GM12878 (cell line): Measurements from ENCODE around the gene POP7. TPM values are rescaled to one million over a fixed set of nuclear protein-coding genes. Genes with fewer than 3 reads are reported as not detected.

Experiments used
- CBX3 ChIP-seq: fragments of 200-600 bp; sonication (generic); IDR thresholded peaks from 2 replicates; pipeline ENCODE4 v1.6.1; 2016; ENCODE audit warnings: low read depth, borderline replicate concordance
- CEBPB ChIP-seq, 2 experiments: fragments of 150-350 bp in 1 of 2; IDR thresholded peaks; 2 replicates each; pipeline ENCODE4 v1.6.1; 2012 to 2014; ENCODE audit warnings: low read depth in 2 of 2, low read length in 2 of 2, borderline replicate concordance in 1 of 2, inconsistent platforms in 1 of 2
- CHD1 ChIP-seq: IDR thresholded peaks from 2 replicates; pipeline ENCODE4 v1.6.1; 2012; ENCODE audit warnings: low read depth, low read length, improper control_type of control experiment
- EZH2 ChIP-seq: IDR thresholded peaks from 2 replicates; pipeline ENCODE4 v1.6.1; 2012; ENCODE audit warnings: low read depth, mild to moderate bottlenecking, control low read depth, inconsistent platforms, low read length, borderline replicate concordance; ENCODE audit not compliant: control insufficient read depth
- HDAC6 ChIP-seq: fragments of 200-600 bp; sonication (generic); IDR thresholded peaks from one replicate; pipeline ENCODE4 v1.8.0; 2017; ENCODE audit warnings: antibody characterized with exemption; ENCODE audit not compliant: unreplicated experiment
- IRF4 ChIP-seq: IDR thresholded peaks from 2 replicates; pipeline ENCODE4 v1.6.1; 2011; ENCODE audit warnings: low read depth, low read length
- IRF5 ChIP-seq: fragments of 450-650 bp; IDR thresholded peaks from 2 replicates; pipeline ENCODE4 v1.6.1; 2017; ENCODE audit warnings: borderline replicate concordance
- MLLT1 ChIP-seq: fragments of 450-650 bp; IDR thresholded peaks from 2 replicates; pipeline ENCODE4 v1.6.1; 2016; ENCODE audit warnings: mild to moderate bottlenecking
- MTA3 ChIP-seq: IDR thresholded peaks from 2 replicates; pipeline ENCODE4 v1.6.1; 2012; ENCODE audit warnings: low read length, inconsistent platforms, borderline replicate concordance
- NFXL1 ChIP-seq: fragments of 450-650 bp; IDR thresholded peaks from 2 replicates; pipeline ENCODE4 v1.6.1; 2017; ENCODE audit warnings: antibody characterized with exemption, mild to moderate bottlenecking, borderline replicate concordance
- POLR2AphosphoS2 ChIP-seq: IDR thresholded peaks from 2 replicates; pipeline ENCODE4 v1.6.1; 2011; ENCODE audit warnings: low read depth, mild to moderate bottlenecking, low read length, improper control_type of control experiment, moderate library complexity
- RELB ChIP-seq: fragments of 450-650 bp; IDR thresholded peaks from 2 replicates; pipeline ENCODE4 v1.6.1; 2017; ENCODE audit warnings: low read depth, mild to moderate bottlenecking, moderate library complexity
- RUNX3 ChIP-seq: IDR thresholded peaks from 2 replicates; pipeline ENCODE4 v1.6.1; 2012; ENCODE audit warnings: low read length, inconsistent platforms
- SMAD1 ChIP-seq: fragments of 450-650 bp; IDR thresholded peaks from 2 replicates; pipeline ENCODE4 v1.6.1; 2018; ENCODE audit warnings: mild to moderate bottlenecking, low read depth; ENCODE audit not compliant: partially characterized antibody
- TAF1 ChIP-seq: IDR thresholded peaks from 2 replicates; pipeline ENCODE4 v1.6.1; 2011; ENCODE audit warnings: mild to moderate bottlenecking, low read depth, low read length, borderline replicate concordance
- USF1 ChIP-seq: IDR thresholded peaks from 2 replicates; pipeline ENCODE4 v1.6.1; 2011; ENCODE audit warnings: borderline replicate concordance, low read depth, mild to moderate bottlenecking, moderate library complexity, mixed read lengths, low read length; ENCODE audit not compliant: insufficient read depth; ENCODE audit errors: extremely low read length
- USF2 ChIP-seq: IDR thresholded peaks from 2 replicates; pipeline ENCODE4 v1.6.1; 2011; ENCODE audit warnings: low read depth, low read length, improper control_type of control experiment, borderline replicate concordance
- ZNF384 ChIP-seq: IDR thresholded peaks from 2 replicates; pipeline ENCODE4 v1.6.1; 2012; ENCODE audit warnings: low read depth, mild to moderate bottlenecking, low read length, improper control_type of control experiment, borderline replicate concordance
- ZNF687 ChIP-seq: fragments of 450-650 bp; IDR thresholded peaks from 2 replicates; pipeline ENCODE4 v1.6.1; 2017; ENCODE audit warnings: mild to moderate bottlenecking, moderate library complexity
- ZZZ3 ChIP-seq: IDR thresholded peaks from 2 replicates; pipeline ENCODE4 v1.6.1; 2011; ENCODE audit warnings: low read depth; ENCODE audit not compliant: control insufficient read depth, insufficient read length
- polyA plus RNA-seq, 11 experiments: library from polyadenylated mRNA; depleted of rRNA in 4 of 11; unstranded in 6 of 11; stranded (reverse) in 5 of 11; fragments of >200 nt; fragmentation: Nextera tagmentation in 4 of 11; fragmentation: Illumina TruSeq in 1 of 11; extraction: Ambion mirVana in 4 of 11; extraction: Trizol in 1 of 11; gene quantifications; 1 replicate in 1 of 11; 2 replicates in 10 of 11; pipeline versions ENCODE4 v1.2.1 to v1.2.3, GENCODE V29; 2011 to 2016; ENCODE audit warnings: inconsistent platforms in 2 of 11, missing spikeins in 2 of 11, low read depth in 1 of 11
- total RNA-seq, 4 experiments: library from RNA; depleted of rRNA in 3 of 4; stranded (reverse); fragments of >200 nt in 3 of 4; fragmentation: Illumina TruSeq in 1 of 4; extraction: Trizol in 1 of 4; gene quantifications; 2 replicates each; pipeline versions ENCODE4 v1.2.1 to v1.2.3, GENCODE V29; 2013 to 2021

POP7 gene
- total and polyA plus RNA-seq, 10 of the 15 experiments (the other 5 are each of a cell fraction or from before 2014, with no cell fraction given): 12.1 to 148 (median 51.7) TPM

GRCh38 chr7:100705320-100705752 is 585 bp upstream of the POP7 start (continued):
- TF ChIP-seq USF1 (no peak), IRF5 (no peak), POLR2AphosphoS2 (no peak), CEBPB (IDR thresholded peaks at IDR 0.05; ENCODE audit: borderline replicate concordance in 1 of 2, low read depth in 2 of 2, low read length in 2 of 2) (no peak), ZZZ3 (no peak), USF2 (no peak), TAF1 (no peak; the same call in 1 of the 2 replicates), MTA3 (no peak), NFXL1 (no peak), ZNF687 (no peak), ZNF384 (no peak), SMAD1 (no peak), CBX3 (no peak), RELB (no peak), CHD1 (no peak), MLLT1 (0 out of 2 replicates have a peak, but pooled peaks have one; percentile 26), IRF4 (0 out of 2 replicates have a peak, but pooled peaks have one; percentile 20), EZH2 (no peak), HDAC6 (no peak), RUNX3 (peak; percentile 41; the same call in 1 of the 2 replicates)
